Measurements from ENCODE around the gene ZDHHC23.

Gene ZDHHC23

GRCh38 chr3:113953677-113954076 is 5.9 kb downstream of the ZDHHC23 start:
- Histone ChIP-seq H3K36me3 (no peaks in the 10 kb centered on the region), H3K9me3 (no peaks in the 10 kb centered on the region), H3K27me3 (peaks cover 65% of the 10 kb centered on the region), H3K4me1 (no peaks in the 10 kb centered on the region), H3K4me3 (ENCODE audit: low read depth, low read length) (no peak overlapping the region)
- DNase-seq: no peak
- TF ChIP-seq CTCF (IDR thresholded peaks at IDR 0.05; ENCODE audit: low read depth, low read length): no peak

- no peaks in the 10 kb centered on the region for H3K36me3 ChIP-seq
- H3K27me3 ChIP-seq: peaks cover 59% of the 10 kb centered on the region
- no peaks in the 10 kb centered on the region for H3K4me1 ChIP-seq
- DNase-seq: no peak
- no peak for TF ChIP-seq CTCF (IDR thresholded peaks at IDR 0.05; ENCODE audit: low read depth, low read length)
- no peaks in the 10 kb centered on the region for H3K9me3 ChIP-seq
- H3K4me3 ChIP-seq (ENCODE audit: low read depth, low read length): no peak overlapping the region
Measured at GRCh38 chr3:113954091-113954685, 6.4 kb downstream of the ZDHHC23 start.

DNA sequence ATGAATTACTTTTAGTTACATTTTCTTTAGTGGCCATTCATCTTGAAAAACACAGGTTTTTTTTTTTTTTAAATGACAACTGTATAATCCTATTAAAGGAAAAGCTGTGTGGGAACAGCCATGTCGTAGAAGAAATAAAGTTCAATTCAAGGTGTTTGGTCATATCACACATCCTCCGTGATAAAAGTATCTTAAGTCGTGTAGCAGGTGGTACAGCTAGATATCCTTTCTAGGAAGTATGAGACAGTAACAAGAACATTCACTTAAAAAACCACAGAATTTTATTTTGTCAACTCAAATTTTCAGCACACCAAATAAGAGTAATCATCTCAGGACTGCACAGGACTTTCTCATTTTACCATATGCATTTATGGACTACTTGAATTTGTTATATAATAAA is 16.1 kb downstream of the ZDHHC23 start:
- H3K9me3 ChIP-seq: no peaks in the 10 kb centered on the region
- no peak for DNase-seq
- no peaks in the 10 kb centered on the region for H3K36me3 ChIP-seq
- H3K27me3 ChIP-seq: peaks cover 11% of the 10 kb centered on the region
- H3K4me3 ChIP-seq (ENCODE audit: low read depth, low read length): no peak overlapping the region
- no peaks in the 10 kb centered on the region for H3K4me1 ChIP-seq
- TF ChIP-seq CTCF (IDR thresholded peaks at IDR 0.05; ENCODE audit: low read depth, low read length): no peak

- 0 out of 2 replicates have a peak, but pooled peaks have one; percentile 8 for TF ChIP-seq CTCF (IDR thresholded peaks at IDR 0.05; ENCODE audit: low read depth, low read length)
- no peak for DNase-seq
- no peaks in the 10 kb centered on the region for H3K9me3 ChIP-seq
Measured at GRCh38 chr3:113966172-113966571, 18.4 kb downstream of the ZDHHC23 start.

GRCh38 chr3:113968986-113969385 is 21.2 kb downstream of the ZDHHC23 start:
- Histone ChIP-seq H3K4me1 (no peaks in the 10 kb centered on the region), H3K27me3 (peaks cover 8% of the 10 kb centered on the region), H3K9me3 (no peaks in the 10 kb centered on the region), H3K36me3 (no peaks in the 10 kb centered on the region), H3K4me3 (ENCODE audit: low read depth, low read length) (no peak overlapping the region)
- no peak for DNase-seq
- no peak for TF ChIP-seq CTCF (IDR thresholded peaks at IDR 0.05; ENCODE audit: low read depth, low read length)

More at GRCh38 chr3:113966172-113966571, 18.4 kb downstream of the ZDHHC23 start:
- H3K36me3 ChIP-seq: no peaks in the 10 kb centered on the region
- peaks cover 8% of the 10 kb centered on the region for H3K27me3 ChIP-seq
- no peaks in the 10 kb centered on the region for H3K4me1 ChIP-seq
- no peak overlapping the region for H3K4me3 ChIP-seq (ENCODE audit: low read depth, low read length)

DNA sequence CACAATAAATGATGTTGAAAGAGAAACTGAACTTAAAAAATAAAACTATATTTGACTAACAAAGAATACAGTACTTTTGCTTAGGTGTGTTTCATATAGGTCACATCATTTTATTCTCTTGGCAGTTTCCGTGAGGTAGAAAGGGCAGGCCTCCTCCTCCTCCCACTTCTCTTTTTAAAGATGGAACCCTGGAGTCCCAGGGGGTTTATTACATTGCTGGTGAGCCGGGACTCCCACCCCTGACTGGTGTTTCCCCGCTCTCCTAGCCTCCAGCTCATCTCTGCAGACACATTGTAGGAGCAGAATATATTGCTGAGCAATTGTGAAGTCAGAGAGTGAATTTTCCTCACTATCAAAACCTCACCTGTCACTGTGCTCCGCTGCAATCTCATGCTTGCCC is 30.0 kb downstream of the ZDHHC23 start:
- Histone ChIP-seq H3K36me3 (no peaks in the 10 kb centered on the region), H3K4me1 (no peaks in the 10 kb centered on the region), H3K4me3 (ENCODE audit: low read depth, low read length) (no peak overlapping the region), H3K27me3 (peaks cover 17% of the 10 kb centered on the region), H3K9me3 (no peaks in the 10 kb centered on the region)
- TF ChIP-seq CTCF (IDR thresholded peaks at IDR 0.05; ENCODE audit: low read depth, low read length): no peak
- no peak for DNase-seq
